ACC112 (cell line): ENCODE measurements around the gene ZNF214.

Experiments
- H2AFZ ChIP-seq: fragments of 200-600 bp; sonication (generic); one replicate; pipeline ENCODE4 v1.6.0; 2017; ENCODE audit warnings: antibody characterized with exemption, low read length; ENCODE audit not compliant: unreplicated experiment
- H3K27ac ChIP-seq: fragments of 200-600 bp; sonication (generic); 2 replicates; pipeline ENCODE4 v1.5.1; 2014; ENCODE audit warnings: low read depth, mild to moderate bottlenecking, antibody characterized with exemption, low read length, moderate library complexity
- H3K27me3 ChIP-seq: fragments of 200-600 bp; sonication (generic); 2 replicates; pipeline ENCODE4 v1.6.1; 2014; ENCODE audit warnings: mild to moderate bottlenecking, antibody characterized with exemption, low read length, moderate library complexity, mixed read lengths; ENCODE audit not compliant: insufficient read depth
- H3K36me3 ChIP-seq: fragments of 200-600 bp; sonication (generic); 2 replicates; pipeline ENCODE4 v1.6.1; 2016; ENCODE audit warnings: mild to moderate bottlenecking, antibody characterized with exemption, low read length, moderate library complexity, mixed read lengths; ENCODE audit not compliant: insufficient read depth
- H3K4me1 ChIP-seq: fragments of 200-600 bp; sonication (generic); one replicate; pipeline ENCODE4 v1.6.1; 2016; ENCODE audit warnings: low read length, mixed read lengths; ENCODE audit not compliant: insufficient read depth, unreplicated experiment, control insufficient read depth
- H3K4me3 ChIP-seq: fragments of 200-600 bp; sonication (generic); 2 replicates; pipeline ENCODE4 v1.5.1; 2014; ENCODE audit warnings: mild to moderate bottlenecking, low read depth, low read length
- H3K79me2 ChIP-seq: fragments of 200-600 bp; sonication (generic); one replicate; pipeline ENCODE4 v1.6.0; 2016; ENCODE audit warnings: low read length; ENCODE audit not compliant: control insufficient read depth, unreplicated experiment, insufficient read depth

The ZNF214 gene

GRCh38 chr11:7030836-7031235 lies 10.7 kb upstream of the ZNF214 start:
- H3K27ac ChIP-seq = no peak overlapping the region
- no peaks in the 10 kb centered on the region for H3K4me1 ChIP-seq
- H3K4me3 ChIP-seq = no peak overlapping the region
- no peaks in the 10 kb centered on the region for H3K36me3 ChIP-seq
- H2AFZ ChIP-seq = no peak overlapping the region
- H3K27me3 ChIP-seq = peaks cover 32% of the 10 kb centered on the region
- no peaks in the 10 kb centered on the region for H3K79me2 ChIP-seq

- Histone ChIP-seq H3K36me3 (no peaks in the 10 kb centered on the region), H3K79me2 (no peaks in the 10 kb centered on the region), H3K4me3 (no peak overlapping the region), H2AFZ (no peak overlapping the region), H3K27me3 (peaks cover 25% of the 10 kb centered on the region), H3K4me1 (no peaks in the 10 kb centered on the region), H3K27ac (no peak overlapping the region)
These were observed 8.0 kb upstream of the ZNF214 start for GRCh38 chr11:7028141-7028540.

- Histone ChIP-seq H3K4me1 (peaks cover 6% of the 10 kb centered on the region), H3K27me3 (0 out of 2 replicates have a peak, but pooled peaks cover 5% of the 10 kb centered on the region), H3K4me3 (peak overlapping the region; percentile 91), H3K79me2 (no peaks in the 10 kb centered on the region), H2AFZ (peak overlapping the region; percentile 100), H3K36me3 (no peaks in the 10 kb centered on the region), H3K27ac (no peak overlapping the region)
These were observed 1.2 kb upstream of the ZNF214 start for GRCh38 chr11:7021318-7021717.

GRCh38 chr11:7019500-7020182 lies 505 bp downstream of the ZNF214 start:
- peak overlapping the region; percentile 91 for H3K4me3 ChIP-seq
- H3K27ac ChIP-seq = peak overlapping the region; percentile 45

GRCh38 chr11:7016011-7016410 lies 4.1 kb downstream of the ZNF214 start:
- Histone ChIP-seq H3K4me3 (no peak overlapping the region), H2AFZ (no peak overlapping the region), H3K79me2 (no peaks in the 10 kb centered on the region), H3K27ac (no peak overlapping the region), H3K4me1 (peaks cover 3% of the 10 kb centered on the region), H3K36me3 (no peaks in the 10 kb centered on the region), H3K27me3 (no peaks in the 10 kb centered on the region)

More at GRCh38 chr11:7019500-7020182, 505 bp downstream of the ZNF214 start:
- Histone ChIP-seq H3K36me3 (no peaks in the 10 kb centered on the region), H3K79me2 (no peaks in the 10 kb centered on the region), H3K27me3 (0 out of 2 replicates have a peak, but pooled peaks cover 5% of the 10 kb centered on the region), H3K4me1 (peaks cover 6% of the 10 kb centered on the region), H2AFZ (peak overlapping the region; percentile 100)

- Histone ChIP-seq H3K27ac (no peak overlapping the region), H3K79me2 (no peaks in the 10 kb centered on the region), H3K36me3 (no peaks in the 10 kb centered on the region), H2AFZ (no peak overlapping the region), H3K4me3 (no peak overlapping the region), H3K27me3 (no peaks in the 10 kb centered on the region), H3K4me1 (no peaks in the 10 kb centered on the region)
These were observed 6.0 kb downstream of the ZNF214 start for GRCh38 chr11:7014118-7014517.

GRCh38 chr11:7004482-7004881 lies 15.7 kb downstream of the ZNF214 start:
- Histone ChIP-seq H3K4me1 (peaks cover 6% of the 10 kb centered on the region), H3K4me3 (no peak overlapping the region), H3K27me3 (no peaks in the 10 kb centered on the region), H2AFZ (peak overlapping the region; percentile 13), H3K79me2 (no peaks in the 10 kb centered on the region), H3K27ac (no peak overlapping the region), H3K36me3 (no peaks in the 10 kb centered on the region)

- H2AFZ ChIP-seq = no peak overlapping the region
- no peak overlapping the region for H3K27ac ChIP-seq
- no peaks in the 10 kb centered on the region for H3K79me2 ChIP-seq
- H3K36me3 ChIP-seq = no peaks in the 10 kb centered on the region
- no peak overlapping the region for H3K4me3 ChIP-seq
- peaks cover 15% of the 10 kb centered on the region for H3K4me1 ChIP-seq
- H3K27me3 ChIP-seq = no peaks in the 10 kb centered on the region
These were observed 24.4 kb downstream of the ZNF214 start for GRCh38 chr11:6995703-6996102.

- peak overlapping the region; percentile 31; the same call in 1 of the 2 replicates for H3K27ac ChIP-seq
These were observed 27.4 kb downstream of the ZNF214 start for GRCh38 chr11:6992457-6993417.

GRCh38 chr11:6992026-6992425 lies 28.1 kb downstream of the ZNF214 start:
- no peaks in the 10 kb centered on the region for H3K27me3 ChIP-seq
- no peaks in the 10 kb centered on the region for H3K79me2 ChIP-seq
- H3K4me3 ChIP-seq = 0 out of 2 replicates have a peak overlapping the region, but pooled peaks have one; percentile 30
- H3K36me3 ChIP-seq = no peaks in the 10 kb centered on the region
- H2AFZ ChIP-seq = peak overlapping the region; percentile 33
- H3K4me1 ChIP-seq = peaks cover 15% of the 10 kb centered on the region
- H3K27ac ChIP-seq = peak overlapping the region; percentile 31; the same call in 1 of the 2 replicates

More at GRCh38 chr11:6992457-6993417, 27.4 kb downstream of the ZNF214 start:
- Histone ChIP-seq H3K79me2 (no peaks in the 10 kb centered on the region), H3K27me3 (no peaks in the 10 kb centered on the region), H3K4me1 (peaks cover 15% of the 10 kb centered on the region), H3K4me3 (0 out of 2 replicates have a peak overlapping the region, but pooled peaks have one; percentile 30), H3K36me3 (no peaks in the 10 kb centered on the region), H2AFZ (peak overlapping the region; percentile 33)
